AG20443 (cell line): ENCODE results near the gene RIPOR2.
"Not testable (repeated sequence)": the region's sequence is repeated elsewhere in the genome, so short reads cannot be mapped to it uniquely, and the experiment has no call there.

Source experiments
- DNase-seq: peaks from one replicate; pipeline ENCODE4 v3.0.0; 2012; ENCODE audit warnings: low spot score, mixed read lengths

RIPOR2 gene

GRCh38 chr6:24877747-24878146, 58.0 kb downstream of the RIPOR2 start:
- not testable (repeated sequence) for DNase-seq

DNA sequence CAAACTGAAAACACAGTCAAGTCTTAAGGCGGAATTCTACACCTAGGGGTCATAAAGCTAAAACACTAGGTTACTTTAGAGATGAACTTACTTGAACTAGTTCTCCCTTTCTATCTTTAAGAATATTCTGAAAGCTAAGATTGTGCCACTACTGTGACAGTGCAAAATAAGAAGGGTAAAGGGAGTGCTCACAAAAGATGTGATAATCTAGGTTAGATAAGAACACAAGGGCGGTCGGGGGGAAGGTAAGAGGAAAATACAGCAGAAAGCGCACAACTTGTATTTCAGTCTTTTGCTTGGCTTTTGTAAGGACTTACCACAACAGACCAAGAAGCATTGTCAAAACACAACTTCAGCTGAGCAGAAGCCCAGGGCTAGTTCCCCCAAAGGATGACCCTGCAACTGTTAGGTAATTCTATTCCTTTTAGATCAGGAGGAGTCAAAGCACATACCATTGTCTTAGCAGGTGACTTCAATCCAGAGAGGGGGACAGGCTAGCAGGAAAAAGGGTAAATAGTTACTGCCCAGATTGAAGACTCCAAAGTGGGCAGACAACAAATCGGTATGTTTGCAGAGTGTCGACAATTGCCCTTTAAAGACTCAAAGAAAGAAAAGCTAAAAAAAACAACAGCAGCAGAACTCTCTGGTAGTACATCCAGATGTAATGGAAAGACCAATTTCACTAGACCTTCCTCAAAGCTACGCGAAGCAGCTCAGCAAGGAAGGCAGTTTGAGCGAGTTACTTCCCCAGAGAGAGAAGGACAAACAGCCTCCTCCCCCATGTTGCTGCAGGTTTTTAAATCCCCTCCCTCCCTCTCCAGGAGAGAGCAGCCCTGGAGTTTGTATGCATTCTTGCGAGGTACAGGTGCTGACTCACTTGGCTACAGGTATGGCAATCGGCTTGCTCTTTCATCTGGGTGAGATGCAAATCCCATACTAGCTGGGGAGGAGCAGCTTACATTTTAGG, 59.0 kb downstream of the RIPOR2 start:
- DNase-seq, result no peak

DNA sequence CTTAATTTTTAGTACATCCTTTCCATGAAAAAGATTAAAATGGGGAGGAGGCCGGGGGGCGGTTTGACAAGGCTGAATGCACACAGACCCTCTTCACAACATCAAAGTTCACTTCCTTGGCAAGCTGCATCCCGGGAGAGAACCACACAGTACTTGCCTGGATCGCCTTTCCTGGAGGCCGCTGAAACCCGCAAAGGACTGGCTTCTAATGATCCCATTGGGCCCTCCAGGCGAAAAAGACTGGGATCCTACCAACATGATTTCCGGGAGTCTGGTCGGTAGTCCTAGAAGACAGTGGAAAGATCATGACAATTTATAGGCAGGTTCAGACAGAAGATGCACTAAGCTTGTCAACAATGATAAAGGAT, 60.2 kb downstream of the RIPOR2 start:
- DNase-seq, result no peak

- no peak for DNase-seq
Observed at GRCh38 chr6:24874776-24875533, 60.8 kb downstream of the RIPOR2 start.

DNA sequence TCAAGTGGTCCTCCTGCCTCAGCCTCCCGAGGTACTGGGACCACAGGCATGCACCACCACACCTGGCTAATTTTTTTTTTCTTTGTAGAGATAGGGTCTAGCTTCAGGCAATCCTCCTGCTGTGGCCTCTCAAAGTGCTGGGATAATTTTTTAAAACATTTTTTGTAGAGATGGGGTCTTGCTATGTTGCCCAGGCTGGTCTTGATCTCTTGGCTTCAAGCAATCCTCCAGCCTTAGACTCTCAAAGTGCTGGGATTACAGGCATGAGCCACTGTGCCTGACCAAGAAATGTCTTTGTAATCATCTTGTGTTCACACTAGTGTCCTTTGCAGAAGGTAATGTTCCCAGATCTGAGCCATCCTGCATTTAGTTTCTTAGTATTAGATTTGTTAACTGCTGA, 61.6 kb downstream of the RIPOR2 start:
- DNase-seq, result no peak

DNA sequence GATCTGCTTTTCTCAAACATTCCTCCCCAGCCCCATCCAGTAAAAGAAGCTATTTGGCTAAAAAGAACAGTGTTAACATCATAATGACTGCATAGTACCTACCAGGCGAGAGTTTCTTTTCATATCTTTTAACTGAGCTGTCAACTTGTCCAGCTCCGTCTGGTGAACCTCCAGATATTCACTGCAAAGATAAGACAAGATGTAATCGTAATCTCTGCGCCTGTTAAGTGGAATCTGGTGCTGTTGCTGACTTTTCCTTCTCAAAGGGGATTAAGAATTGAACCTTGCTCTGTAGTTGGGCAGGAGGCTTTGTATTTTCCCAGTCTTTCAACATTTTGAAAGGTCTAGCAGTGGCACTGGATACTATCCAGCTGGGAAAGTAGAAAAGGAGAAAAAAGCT, 63.0 kb downstream of the RIPOR2 start:
- DNase-seq, result no peak

DNA sequence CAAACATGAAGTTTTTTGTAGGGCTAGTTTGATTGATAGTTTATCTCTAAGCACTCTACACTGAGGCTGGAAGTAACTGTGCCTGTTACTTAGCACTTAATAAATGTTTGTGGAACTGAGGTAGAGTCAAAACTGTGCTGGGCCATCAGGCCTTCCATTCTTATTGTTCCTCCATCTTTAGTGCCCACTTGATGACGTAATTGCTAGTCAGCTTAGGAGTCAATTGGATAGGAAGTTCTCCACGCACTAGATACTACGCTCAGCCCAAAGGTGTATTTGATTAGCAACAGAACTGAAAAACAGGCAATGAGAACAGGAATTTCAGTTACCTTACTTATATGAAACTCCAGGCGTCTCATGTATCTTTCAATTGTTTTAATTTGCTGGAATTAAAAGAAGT, 67.0 kb downstream of the RIPOR2 start:
- DNase-seq, result no peak

GRCh38 chr6:24867104-24867703, 68.6 kb downstream of the RIPOR2 start:
- DNase-seq, result no peak

DNA sequence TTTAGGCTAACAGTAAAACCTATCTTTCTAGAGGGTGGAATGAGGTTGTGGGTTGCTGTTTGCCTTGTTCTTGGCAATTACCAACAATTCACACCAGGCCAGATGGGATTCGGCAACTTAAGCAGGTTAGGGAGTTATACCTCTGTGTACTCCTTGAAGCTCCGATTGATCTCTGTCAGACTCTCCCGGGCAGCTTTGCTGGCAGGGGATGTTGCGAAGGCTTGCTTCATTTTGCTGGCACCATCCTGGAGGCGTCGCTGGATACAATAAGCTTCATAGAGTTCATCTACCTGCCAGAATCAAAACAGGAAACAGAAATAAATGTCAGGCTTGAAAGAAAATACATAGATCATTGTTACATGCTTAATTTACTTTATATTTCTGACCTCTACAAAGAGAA, 70.6 kb downstream of the RIPOR2 start:
- DNase-seq, result no peak

- DNase-seq, result no peak
Observed at GRCh38 chr6:24864343-24864742, 71.4 kb downstream of the RIPOR2 start.

DNA sequence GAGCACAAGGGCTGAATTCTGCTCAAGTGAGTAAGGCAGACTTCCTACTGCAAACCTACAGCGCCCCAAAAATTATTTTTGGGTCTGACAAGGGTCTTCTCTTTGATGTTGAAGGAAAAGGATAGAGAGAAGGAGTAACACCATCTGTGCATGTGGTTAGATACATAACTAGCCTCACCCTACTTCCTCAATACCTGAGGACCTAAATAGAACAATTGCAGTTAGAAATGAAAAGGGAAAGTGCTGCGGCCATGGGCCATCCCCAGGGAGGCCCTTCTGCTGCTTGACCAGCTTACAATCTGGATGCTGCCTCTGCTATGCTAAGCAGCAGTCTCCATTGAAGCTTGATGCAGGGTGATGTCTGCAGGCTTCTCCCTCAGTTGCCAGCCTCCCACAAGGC, 73.8 kb downstream of the RIPOR2 start:
- DNase-seq, result no peak

DNA sequence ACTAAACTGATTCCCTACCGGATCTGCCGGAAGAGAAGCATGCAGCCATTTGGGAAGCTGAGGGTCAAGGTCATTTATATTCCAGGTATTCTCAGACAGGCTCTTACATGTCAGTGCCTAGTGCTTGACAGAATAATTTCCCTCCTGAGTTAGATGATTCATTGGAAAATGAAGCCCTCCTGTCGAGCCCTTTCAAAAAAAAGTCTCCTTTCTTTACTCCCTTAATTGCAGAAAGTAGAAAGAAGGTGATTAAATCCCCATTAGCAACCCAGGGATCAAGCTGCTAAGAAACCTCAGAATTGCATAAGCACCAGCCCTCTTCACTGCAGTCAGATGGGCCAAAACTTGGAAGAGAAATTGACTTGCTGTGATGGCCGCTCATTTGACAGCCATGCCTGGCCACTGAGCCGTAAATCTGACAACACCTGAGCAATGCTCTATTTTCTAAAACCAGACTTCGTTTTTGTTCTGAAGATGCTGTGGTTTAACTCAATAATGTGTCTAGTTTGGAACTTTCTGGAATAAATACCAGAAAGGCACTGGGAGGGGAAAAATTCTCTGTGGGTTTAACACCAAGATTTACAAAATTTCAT, 76.1 kb downstream of the RIPOR2 start:
- DNase-seq, result no peak

DNA sequence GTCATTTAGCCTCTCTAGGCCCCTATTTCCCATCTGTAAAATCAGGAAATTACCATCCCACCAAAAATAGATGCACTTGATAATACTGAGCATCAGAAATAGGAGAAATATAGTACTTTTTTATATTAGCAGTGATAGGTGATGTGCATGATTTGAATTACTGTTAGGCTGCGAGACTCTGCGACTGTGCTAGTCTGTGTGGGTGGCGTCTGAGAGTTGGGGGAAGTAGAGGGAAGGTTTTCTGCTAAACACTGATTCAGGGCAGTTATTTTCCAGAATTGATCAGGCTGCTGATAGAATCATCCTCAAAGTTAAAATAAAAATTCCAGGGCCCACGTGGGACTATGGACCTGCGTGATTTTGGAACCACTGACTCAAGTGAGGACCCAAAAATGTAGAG, 76.6 kb downstream of the RIPOR2 start:
- DNase-seq, result no peak

DNA sequence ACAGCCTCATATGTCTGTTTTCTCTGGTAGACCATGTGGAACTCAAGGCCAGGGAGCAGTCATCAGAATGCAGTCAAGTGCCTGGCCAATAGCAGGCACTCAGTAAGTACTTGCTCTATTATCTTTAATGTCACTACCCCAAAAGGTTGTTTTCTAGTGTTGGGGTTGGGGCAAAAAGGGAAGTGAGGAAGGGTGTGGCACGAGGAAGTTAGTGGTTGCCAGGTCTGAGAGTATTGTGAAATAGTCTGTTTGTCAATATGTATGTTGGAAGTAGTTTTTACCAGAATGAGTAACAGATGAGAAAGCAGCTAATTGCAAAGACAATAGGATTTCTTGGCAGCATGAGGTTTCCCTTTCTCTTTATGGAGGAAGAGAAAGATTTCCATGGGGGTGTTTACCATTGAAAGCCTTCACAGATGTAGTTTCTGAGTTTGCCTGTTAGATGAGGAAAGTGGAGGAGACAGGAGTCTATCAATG, 77.5 kb downstream of the RIPOR2 start:
- peak; percentile 54 for DNase-seq

DNA sequence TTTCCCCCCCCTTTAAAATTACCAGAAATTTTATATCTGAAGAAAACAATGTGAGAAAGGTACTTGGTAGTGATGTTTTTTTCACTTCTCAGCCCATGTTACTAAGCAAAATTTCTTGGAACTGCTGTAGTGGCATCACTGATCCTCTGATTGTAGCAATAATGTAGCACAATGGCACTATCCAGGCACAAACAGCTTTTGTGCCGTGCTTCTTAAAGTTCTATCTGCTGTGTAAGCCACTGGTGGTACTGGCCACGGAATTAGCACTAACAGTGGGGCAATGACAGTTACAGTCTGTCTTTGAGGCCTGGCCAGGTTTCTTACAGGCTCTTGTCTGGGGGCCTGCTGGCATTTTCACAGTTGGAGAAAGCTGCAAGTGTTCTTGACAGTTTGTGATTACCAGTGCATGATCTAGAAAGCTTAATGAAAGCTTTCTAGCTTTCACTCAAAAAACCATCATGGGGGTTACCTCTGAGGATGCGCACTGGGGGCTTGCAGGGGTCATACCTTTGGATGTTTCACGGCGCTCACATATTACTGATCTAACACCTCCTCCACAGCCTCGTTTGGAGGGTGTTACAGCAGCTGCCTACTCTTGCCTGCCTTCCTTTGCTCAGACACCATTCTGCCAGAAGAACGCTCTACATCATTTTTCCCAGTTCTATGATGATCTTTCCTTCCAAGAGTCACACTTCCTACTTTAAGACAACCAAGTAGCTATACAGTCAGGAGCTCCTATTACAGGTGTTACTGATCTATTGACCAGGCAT, 78.7 kb downstream of the RIPOR2 start:
- DNase-seq, result no peak

- no peak for DNase-seq
Observed at GRCh38 chr6:24856246-24856599, 79.5 kb downstream of the RIPOR2 start.

- DNase-seq, result peak; percentile 84
Observed at GRCh38 chr6:24855395-24856245, 80.1 kb downstream of the RIPOR2 start.

DNA sequence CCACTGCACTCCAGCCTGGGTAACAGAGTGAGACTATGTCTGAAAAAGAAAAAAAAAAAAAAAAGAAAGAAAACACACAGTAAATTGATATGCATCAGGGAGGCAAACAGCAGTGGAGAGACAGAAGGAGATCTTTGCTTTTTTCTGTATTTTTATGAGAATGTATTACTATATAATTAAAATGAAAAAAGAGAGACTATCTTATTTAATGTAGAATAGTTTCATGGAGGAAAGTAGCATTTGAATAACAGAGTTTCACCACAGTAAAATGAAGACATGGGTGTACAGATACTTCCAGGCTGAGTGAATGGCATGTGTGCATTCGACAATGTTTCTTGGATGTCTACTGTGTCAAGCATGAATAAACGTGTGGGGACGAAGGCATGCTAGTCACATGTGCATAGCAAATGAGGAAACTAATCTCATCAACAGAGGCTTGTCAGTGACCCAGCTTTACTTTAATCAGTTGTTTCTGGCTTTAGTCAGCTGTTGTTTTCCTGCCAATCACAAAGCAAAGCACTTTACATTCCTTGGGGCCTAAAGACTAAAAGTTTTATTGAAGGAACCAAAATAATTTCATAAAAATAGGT, 81.6 kb downstream of the RIPOR2 start:
- DNase-seq, result no peak

DNA sequence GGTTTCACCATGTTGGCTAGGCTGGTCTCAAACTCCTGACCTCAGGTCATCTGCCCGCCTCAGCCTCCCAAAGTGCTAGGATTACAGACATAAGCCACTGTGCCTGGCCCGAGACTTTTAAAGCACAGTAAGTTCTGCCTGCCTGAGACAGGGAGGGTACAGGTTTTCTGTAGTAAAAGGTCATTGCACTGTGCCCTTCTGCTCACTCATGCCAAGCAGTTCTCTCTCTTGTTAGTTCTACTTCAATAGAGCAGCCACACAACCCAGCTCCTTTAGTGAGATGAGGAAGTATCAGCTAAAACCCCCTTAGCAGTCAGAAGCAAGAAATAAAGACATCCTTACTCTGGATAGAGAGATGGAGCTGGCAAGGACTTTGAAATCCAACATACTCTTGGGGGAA, 84.7 kb downstream of the RIPOR2 start:
- DNase-seq, result no peak

- DNase-seq, result no peak
Observed at GRCh38 chr6:24849713-24850112, 86.0 kb downstream of the RIPOR2 start.
